ENCODE measurements around the gene HOXA5. TPM values are rescaled to one million over a fixed set of nuclear protein-coding genes. Genes with fewer than 3 reads are reported as not detected.

HOXA5 gene
- total RNA-seq, 1 donor, result 5.8 TPM

- H3K27ac ChIP-seq (ENCODE audit: low read depth, low read length), result peak overlapping the region; percentile 76
- H3K36me3 ChIP-seq (ENCODE audit: insufficient read depth, low read length), result peaks cover 18% of the 10 kb centered on the region
- peak overlapping the region; percentile 75 for H3K4me3 ChIP-seq (ENCODE audit: insufficient read depth, low read length)
- peaks cover 44% of the 10 kb centered on the region for H3K4me1 ChIP-seq (ENCODE audit: insufficient read depth, low read length)
- no peak for TF ChIP-seq CTCF (IDR thresholded peaks at IDR 0.05; ENCODE audit: extremely low read depth, low read depth, low read length)
- H3K9me3 ChIP-seq (ENCODE audit: low read depth, low read length), result no peaks in the 10 kb centered on the region
- peak overlapping the region; percentile 99 for H3K4me2 ChIP-seq (ENCODE audit: insufficient read depth, low read length)
- H4K20me1 ChIP-seq (ENCODE audit: insufficient read depth, low read length), result peaks cover 7% of the 10 kb centered on the region
- H2AFZ ChIP-seq (ENCODE audit: low read length), result no peak overlapping the region
- H3K27me3 ChIP-seq (ENCODE audit: insufficient read depth, low read length), result no peaks in the 10 kb centered on the region
- peak; percentile 79 for DNase-seq (ENCODE audit: insufficient read length, low spot score, missing footprints)
- peaks cover 100% of the 10 kb centered on the region for H3K79me2 ChIP-seq (ENCODE audit: insufficient read depth, low read length)
These were observed 28.9 kb upstream of the HOXA5 start for GRCh38 chr7:27172315-27172774.

GRCh38 chr7:27171637-27172314 lies 28.3 kb upstream of the HOXA5 start:
- DNase-seq (ENCODE audit: insufficient read length, low spot score, missing footprints), result peak; percentile 80
- H3K36me3 ChIP-seq (ENCODE audit: insufficient read depth, low read length), result peaks cover 18% of the 10 kb centered on the region
- H2AFZ ChIP-seq (ENCODE audit: low read length), result no peak overlapping the region
- peak overlapping the region; percentile 75 for H3K4me3 ChIP-seq (ENCODE audit: insufficient read depth, low read length)
- H3K79me2 ChIP-seq (ENCODE audit: insufficient read depth, low read length), result peaks cover 100% of the 10 kb centered on the region
- peak overlapping the region; percentile 76 for H3K27ac ChIP-seq (ENCODE audit: low read depth, low read length)
- H3K4me1 ChIP-seq (ENCODE audit: insufficient read depth, low read length), result peaks cover 44% of the 10 kb centered on the region
- no peaks in the 10 kb centered on the region for H3K9me3 ChIP-seq (ENCODE audit: low read depth, low read length)
- H4K20me1 ChIP-seq (ENCODE audit: insufficient read depth, low read length), result peaks cover 7% of the 10 kb centered on the region
- no peak for TF ChIP-seq CTCF (IDR thresholded peaks at IDR 0.05; ENCODE audit: extremely low read depth, low read depth, low read length)
- H3K27me3 ChIP-seq (ENCODE audit: insufficient read depth, low read length), result no peaks in the 10 kb centered on the region
- H3K4me2 ChIP-seq (ENCODE audit: insufficient read depth, low read length), result peak overlapping the region; percentile 99

- H3K4me1 ChIP-seq (ENCODE audit: insufficient read depth, low read length), result peaks cover 43% of the 10 kb centered on the region
- TF ChIP-seq CTCF (IDR thresholded peaks at IDR 0.05; ENCODE audit: extremely low read depth, low read depth, low read length), result no peak
- H3K36me3 ChIP-seq (ENCODE audit: insufficient read depth, low read length), result peaks cover 18% of the 10 kb centered on the region
- H3K9me3 ChIP-seq (ENCODE audit: low read depth, low read length), result no peaks in the 10 kb centered on the region
- no peaks in the 10 kb centered on the region for H3K27me3 ChIP-seq (ENCODE audit: insufficient read depth, low read length)
- peak overlapping the region; percentile 99 for H3K4me2 ChIP-seq (ENCODE audit: insufficient read depth, low read length)
- peaks cover 100% of the 10 kb centered on the region for H3K79me2 ChIP-seq (ENCODE audit: insufficient read depth, low read length)
- peak overlapping the region; percentile 75 for H3K4me3 ChIP-seq (ENCODE audit: insufficient read depth, low read length)
- no peak overlapping the region for H2AFZ ChIP-seq (ENCODE audit: low read length)
- peak overlapping the region; percentile 76 for H3K27ac ChIP-seq (ENCODE audit: low read depth, low read length)
- no peak for DNase-seq (ENCODE audit: insufficient read length, low spot score, missing footprints)
- peaks cover 7% of the 10 kb centered on the region for H4K20me1 ChIP-seq (ENCODE audit: insufficient read depth, low read length)
These were observed 27.8 kb upstream of the HOXA5 start for GRCh38 chr7:27171325-27171636.

GRCh38 chr7:27170426-27171324 lies 27.2 kb upstream of the HOXA5 start:
- H3K9me3 ChIP-seq (ENCODE audit: low read depth, low read length), result no peaks in the 10 kb centered on the region
- H3K4me1 ChIP-seq (ENCODE audit: insufficient read depth, low read length), result peaks cover 37% of the 10 kb centered on the region
- no peak for TF ChIP-seq CTCF (IDR thresholded peaks at IDR 0.05; ENCODE audit: extremely low read depth, low read depth, low read length)
- no peak overlapping the region for H2AFZ ChIP-seq (ENCODE audit: low read length)
- H3K4me3 ChIP-seq (ENCODE audit: insufficient read depth, low read length), result peak overlapping the region; percentile 75
- H3K79me2 ChIP-seq (ENCODE audit: insufficient read depth, low read length), result peaks cover 100% of the 10 kb centered on the region
- H4K20me1 ChIP-seq (ENCODE audit: insufficient read depth, low read length), result peaks cover 7% of the 10 kb centered on the region
- no peaks in the 10 kb centered on the region for H3K27me3 ChIP-seq (ENCODE audit: insufficient read depth, low read length)
- H3K27ac ChIP-seq (ENCODE audit: low read depth, low read length), result peak overlapping the region; percentile 76
- H3K4me2 ChIP-seq (ENCODE audit: insufficient read depth, low read length), result peak overlapping the region; percentile 99
- DNase-seq (ENCODE audit: insufficient read length, low spot score, missing footprints), result no peak
- H3K36me3 ChIP-seq (ENCODE audit: insufficient read depth, low read length), result peaks cover 18% of the 10 kb centered on the region

Data from osteoblast (primary cell).